ENCODE measurements around the gene KIF27. TPM values are rescaled to one million over a fixed set of nuclear protein-coding genes. Genes with fewer than 3 reads are reported as not detected.
"Not testable (repeated sequence)": the region's sequence is repeated elsewhere in the genome, so short reads cannot be mapped to it uniquely, and the experiment has no call there.

Gene KIF27
- total RNA-seq, 1 donor from 2014 or later: 13.2 TPM

DNA sequence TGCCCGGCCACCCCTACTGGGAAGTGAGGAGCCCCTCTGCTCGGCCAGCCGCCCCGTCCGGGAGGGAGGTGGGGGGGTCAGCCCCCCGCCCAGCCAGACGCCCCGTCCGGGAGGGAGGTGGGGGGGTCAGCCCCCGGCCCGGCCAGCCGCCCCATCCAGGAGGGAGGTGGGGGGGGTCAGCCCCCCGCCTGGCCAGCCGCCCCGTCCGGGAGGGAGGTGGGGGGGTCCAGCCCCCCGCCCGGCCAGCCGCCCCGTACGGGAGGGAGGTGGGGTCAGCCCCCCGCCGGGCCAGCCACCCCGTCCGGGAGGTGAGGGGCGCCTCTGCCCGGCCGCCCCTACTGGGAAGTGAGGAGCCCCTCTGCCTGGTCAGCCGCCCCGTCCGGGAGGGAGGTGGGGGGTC lies 116.8 kb downstream of the KIF27 start:
- peaks cover 13% of the 10 kb centered on the region for H3K36me3 Mint-ChIP-seq
- not testable (repeated sequence) for DNase-seq (ENCODE audit: low spot score in 2 of 2, unreplicated experiment in 2 of 2); H3K9me3 Mint-ChIP-seq; H3K27ac Mint-ChIP-seq; H3K4me3 Mint-ChIP-seq; H3K4me1 Mint-ChIP-seq; H3K27me3 Mint-ChIP-seq (ENCODE audit: low read depth)

DNA sequence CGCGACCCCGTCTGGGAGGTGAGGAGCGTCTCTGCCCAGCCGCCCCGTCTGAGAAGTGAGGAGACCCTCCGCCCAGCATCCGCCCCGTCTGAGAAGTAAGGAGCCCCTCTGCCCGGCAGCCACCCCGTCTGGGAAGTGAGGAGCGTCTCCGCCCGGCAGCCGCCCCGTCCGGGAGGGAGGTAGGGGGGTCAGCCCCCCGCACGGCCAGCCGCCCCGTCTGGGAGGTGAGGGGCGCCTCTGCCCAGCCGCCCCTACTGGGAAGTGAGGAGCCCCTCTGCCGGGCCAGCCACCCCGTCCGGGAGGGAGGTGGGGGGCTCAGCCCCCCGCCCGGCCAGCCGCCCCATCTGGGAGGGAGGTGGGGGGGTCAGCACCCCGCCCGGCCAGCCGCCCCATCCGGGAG lies 117.3 kb downstream of the KIF27 start:
- H3K4me3 Mint-ChIP-seq; H3K27me3 Mint-ChIP-seq (ENCODE audit: low read depth); DNase-seq (ENCODE audit: low spot score in 2 of 2, unreplicated experiment in 2 of 2); H3K27ac Mint-ChIP-seq; H3K9me3 Mint-ChIP-seq; H3K4me1 Mint-ChIP-seq: not testable (repeated sequence)
- peaks cover 14% of the 10 kb centered on the region for H3K36me3 Mint-ChIP-seq

DNA sequence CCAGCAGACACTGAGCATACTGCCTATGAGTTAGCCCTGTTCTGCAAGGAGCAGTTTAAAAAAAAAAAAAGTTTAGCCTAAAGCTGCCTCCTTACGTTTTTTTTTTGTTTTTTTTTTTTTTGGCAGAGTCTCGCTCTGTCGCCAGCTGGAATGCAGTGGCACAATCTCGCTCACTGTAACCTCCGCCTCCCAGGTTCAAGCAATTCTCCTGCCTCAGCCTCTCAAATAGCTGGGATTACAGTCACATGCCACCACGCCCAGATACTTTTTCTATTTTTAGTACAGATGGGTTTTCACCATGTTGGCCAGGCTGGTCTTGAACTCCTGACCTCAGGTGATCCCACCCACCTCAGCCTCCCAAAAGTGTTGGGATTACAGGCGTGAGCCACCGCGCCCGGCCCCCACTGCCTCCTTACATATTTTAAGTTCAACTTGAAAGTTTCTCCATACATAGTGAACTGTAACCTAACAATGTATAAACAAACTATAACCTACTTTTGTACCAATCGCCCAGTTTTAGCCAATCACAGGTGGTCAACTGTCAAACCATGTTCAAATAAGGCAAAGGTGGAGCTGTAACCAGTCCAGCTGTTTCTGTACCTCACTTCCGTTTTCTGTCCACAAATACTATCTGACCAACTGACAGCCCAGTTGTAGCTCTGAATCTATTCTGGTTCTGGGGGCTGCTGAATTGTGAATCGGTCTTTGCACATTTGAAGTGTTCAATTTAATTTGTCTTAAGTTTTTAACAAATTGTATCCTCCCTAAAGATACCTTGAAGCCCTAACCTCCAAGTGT lies 120.8 kb downstream of the KIF27 start:
- H3K27me3 Mint-ChIP-seq (ENCODE audit: low read depth): no peaks in the 10 kb centered on the region
- peaks cover 15% of the 10 kb centered on the region for H3K36me3 Mint-ChIP-seq
- DNase-seq (ENCODE audit: low spot score in 2 of 2, unreplicated experiment in 2 of 2): no peak
- no peaks in the 10 kb centered on the region for H3K4me1 Mint-ChIP-seq
- TF ChIP-seq, protein P1, sequence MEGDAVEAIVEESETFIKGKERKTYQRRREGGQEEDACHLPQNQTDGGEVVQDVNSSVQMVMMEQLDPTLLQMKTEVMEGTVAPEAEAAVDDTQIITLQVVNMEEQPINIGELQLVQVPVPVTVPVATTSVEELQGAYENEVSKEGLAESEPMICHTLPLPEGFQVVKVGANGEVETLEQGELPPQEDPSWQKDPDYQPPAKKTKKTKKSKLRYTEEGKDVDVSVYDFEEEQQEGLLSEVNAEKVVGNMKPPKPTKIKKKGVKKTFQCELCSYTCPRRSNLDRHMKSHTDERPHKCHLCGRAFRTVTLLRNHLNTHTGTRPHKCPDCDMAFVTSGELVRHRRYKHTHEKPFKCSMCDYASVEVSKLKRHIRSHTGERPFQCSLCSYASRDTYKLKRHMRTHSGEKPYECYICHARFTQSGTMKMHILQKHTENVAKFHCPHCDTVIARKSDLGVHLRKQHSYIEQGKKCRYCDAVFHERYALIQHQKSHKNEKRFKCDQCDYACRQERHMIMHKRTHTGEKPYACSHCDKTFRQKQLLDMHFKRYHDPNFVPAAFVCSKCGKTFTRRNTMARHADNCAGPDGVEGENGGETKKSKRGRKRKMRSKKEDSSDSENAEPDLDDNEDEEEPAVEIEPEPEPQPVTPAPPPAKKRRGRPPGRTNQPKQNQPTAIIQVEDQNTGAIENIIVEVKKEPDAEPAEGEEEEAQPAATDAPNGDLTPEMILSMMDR (IDR thresholded peaks at IDR 0.05; ENCODE audit: unreplicated experiment): no peak
- no peak overlapping the region for H3K4me3 Mint-ChIP-seq
- no peaks in the 10 kb centered on the region for H3K9me3 Mint-ChIP-seq
- no peak overlapping the region for H3K27ac Mint-ChIP-seq

DNA sequence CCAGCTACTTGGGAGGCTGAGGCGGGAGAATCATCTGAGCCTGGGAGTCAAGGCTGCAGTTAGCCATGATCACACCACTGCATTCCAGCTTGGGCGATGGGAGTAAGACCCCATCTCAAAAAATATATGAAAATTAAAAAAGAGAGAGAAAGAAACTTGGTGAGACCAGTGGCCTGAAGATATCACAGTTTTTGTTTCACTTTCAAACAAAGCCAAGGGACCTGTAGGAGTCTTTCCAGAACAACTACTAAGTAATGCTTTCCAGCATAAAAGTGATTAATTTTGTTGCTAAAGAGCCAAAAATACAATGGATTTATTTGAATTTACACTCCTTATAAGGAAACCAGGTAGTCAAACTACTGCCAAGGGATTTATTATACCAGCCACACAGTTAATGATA lies 127.2 kb downstream of the KIF27 start:
- H3K27me3 Mint-ChIP-seq (ENCODE audit: low read depth): no peaks in the 10 kb centered on the region
- H3K36me3 Mint-ChIP-seq: peaks cover 16% of the 10 kb centered on the region
- no peaks in the 10 kb centered on the region for H3K9me3 Mint-ChIP-seq

DNA sequence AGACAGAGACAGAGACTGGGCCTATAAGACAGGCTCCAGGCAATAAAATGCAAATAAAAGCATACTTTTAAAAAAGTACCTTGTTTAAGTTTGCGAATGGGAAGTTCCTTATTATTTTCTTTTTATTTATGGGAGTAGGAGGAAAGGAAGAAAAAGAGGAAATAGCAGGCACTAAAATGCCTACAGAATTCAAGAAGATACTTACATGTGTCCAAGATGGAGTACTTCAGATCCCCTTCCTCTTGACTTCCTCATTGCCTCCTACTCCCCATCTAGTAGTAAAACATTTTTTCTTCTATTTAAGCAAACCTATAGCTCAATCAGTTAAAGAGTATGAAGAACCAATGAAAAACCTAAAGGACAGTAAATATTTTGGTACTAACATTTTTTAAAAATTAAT lies 128.5 kb downstream of the KIF27 start:
- Mint-ChIP-seq H3K27me3 (ENCODE audit: low read depth) (no peaks in the 10 kb centered on the region), H3K36me3 (peaks cover 14% of the 10 kb centered on the region), H3K27ac (no peak overlapping the region), H3K4me3 (no peak overlapping the region), H3K4me1 (no peaks in the 10 kb centered on the region), H3K9me3 (no peaks in the 10 kb centered on the region)
- TF ChIP-seq, protein P1 (IDR thresholded peaks at IDR 0.05; ENCODE audit: unreplicated experiment): no peak
- no peak for DNase-seq (ENCODE audit: low spot score in 2 of 2, unreplicated experiment in 2 of 2)

More for the DNA sequence above, 127.2 kb downstream of the KIF27 start:
- DNase-seq (ENCODE audit: low spot score in 2 of 2, unreplicated experiment in 2 of 2): no peak
- Mint-ChIP-seq H3K4me3 (no peak overlapping the region), H3K4me1 (no peaks in the 10 kb centered on the region), H3K27ac (no peak overlapping the region)
- TF ChIP-seq, protein P1 (IDR thresholded peaks at IDR 0.05; ENCODE audit: unreplicated experiment): no peak

Small RNAs within 50 kb of the gene (microRNA-seq; reads per million reads assigned to microRNA genes)
- 34.9 reads per million, percentile 54 among the genes with 10 or more reads in this experiment for gene MIR7-1

Other genes with a start within 250 kb of the KIF27 start
- 91.5 to 96.6 TPM (median 92.1 TPM) in 3 replicates for gene UBQLN1, start 213.5 kb downstream of the KIF27 start, total RNA-seq
- gene GKAP1, start 103.7 kb downstream of the KIF27 start, total RNA-seq: 7.6 to 9.6 TPM (median 8.6 TPM) in 3 replicates
- 672 to 696 TPM (median 682 TPM) in 3 replicates for gene HNRNPK, start 58.8 kb upstream of the KIF27 start, total RNA-seq
- gene RMI1, start 59.4 kb upstream of the KIF27 start, total RNA-seq: 8.8 to 9.8 TPM (median 9.2 TPM) in 3 replicates